ENCODE results near the gene MMP14. TPM values are rescaled to one million over a fixed set of nuclear protein-coding genes. Genes with fewer than 3 reads are reported as not detected.

MMP14 gene
- total and polyA plus RNA-seq, 2 of the 8 experiments (the other 6 are each of a cell fraction or from before 2014, with no cell fraction given) = 58.2 to 86.8 TPM

- TF ChIP-seq EP300 (IDR thresholded peaks at IDR 0.05; ENCODE audit: borderline replicate concordance in 1 of 2, low read depth in 2 of 2, low read length in 2 of 2) = no peak
- no peak for TF ChIP-seq CEBPB (IDR thresholded peaks at IDR 0.05; ENCODE audit: low read depth, low read length)
- peak; percentile 60; the same call in 1 of the 2 replicates for TF ChIP-seq RBBP5 (IDR thresholded peaks at IDR 0.05; ENCODE audit: borderline replicate concordance, low read depth, low read length)
Observed at GRCh38 chr14:22819151-22819988, 17.0 kb upstream of the MMP14 start (continued).

All from H1 (cell line).